ENCODE measurements around the gene ROR2.

DNA sequence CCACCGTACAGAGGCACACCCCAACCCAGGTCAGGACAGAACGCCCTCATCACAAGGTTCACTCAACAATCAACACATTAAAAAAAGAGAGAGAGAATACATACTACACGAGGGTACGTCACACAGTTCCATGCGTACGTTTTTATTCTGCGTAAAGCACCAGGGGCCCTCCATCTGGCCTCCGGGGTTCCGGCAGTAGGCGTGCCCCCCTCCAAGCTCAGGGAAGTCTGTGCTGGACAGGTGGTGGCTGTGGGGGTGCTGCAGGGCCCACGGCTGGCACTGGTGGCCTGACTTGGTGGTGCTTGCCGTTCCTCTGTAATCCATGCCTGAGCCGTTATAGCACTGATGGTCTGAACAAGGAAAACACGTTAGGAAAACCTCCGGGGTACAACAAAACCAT, 219.2 kb downstream of the ROR2 start:
- TF ChIP-seq ZBTB14 (CRISPR knock-in tag; IDR thresholded peaks at IDR 0.05) (no peak), ZNF232 (CRISPR knock-in tag; IDR thresholded peaks at IDR 0.05; ENCODE audit: borderline replicate concordance) (no peak), YY1 (IDR thresholded peaks at IDR 0.05; ENCODE audit: insufficient read depth, insufficient replicate concordance, low read depth, low read length) (no peak), ZNF792 (CRISPR knock-in tag; IDR thresholded peaks at IDR 0.05) (no peak), MAX (IDR thresholded peaks at IDR 0.05) (no peak), POLR2A (IDR thresholded peaks at IDR 0.05; ENCODE audit: insufficient read depth in 1 of 2, low read depth in 2 of 2, low read length in 2 of 2) (no peak), ZNF234 (CRISPR knock-in tag; conservative IDR thresholded peaks at IDR 0.05) (no peak)
